GM23338 (cell line): Measurements from ENCODE around the gene CADPS2. TPM values are rescaled to one million over a fixed set of nuclear protein-coding genes. Genes with fewer than 3 reads are reported as not detected.
A peak's percentile ranks its signal among the peaks of the same experiment; 100 is the strongest.

Experiments used
- ATAC-seq: fragments of 200-7000 bp; cut with Tn5 transposase; 3 replicates; pipeline ENCODE4 v1.9.1; 2020
- DNase-seq: peaks from one replicate; pipeline ENCODE4 v3.0.0-alpha.2; 2015; ENCODE audit warnings: low spot score
- H2AFZ ChIP-seq: fragments of 200-600 bp; sonication (generic); 2 replicates; pipeline ENCODE4 v1.8.0; 2016; ENCODE audit warnings: antibody characterized with exemption, mild to moderate bottlenecking, moderate library complexity
- H3F3A ChIP-seq: fragments of 200-600 bp; sonication (generic); replicated peaks from 2 replicates; pipeline ENCODE4 v1.8.0; 2017; ENCODE audit warnings: antibody characterized with exemption, mixed run types, low read depth
- H3K27ac ChIP-seq: fragments of 200-600 bp; sonication (generic); 2 replicates; pipeline ENCODE4 v1.6.1; 2016; ENCODE audit warnings: low read depth
- H3K27me3 ChIP-seq: fragments of 200-600 bp; sonication (generic); 2 replicates; pipeline ENCODE4 v1.8.0; 2016; ENCODE audit warnings: mild to moderate bottlenecking, mixed run types, moderate library complexity; ENCODE audit not compliant: insufficient read depth
- H3K36me3 ChIP-seq: fragments of 200-600 bp; sonication (generic); 2 replicates; pipeline ENCODE4 v1.8.0; 2016; ENCODE audit warnings: mild to moderate bottlenecking; ENCODE audit not compliant: insufficient read depth
- H3K4me1 ChIP-seq: fragments of 200-600 bp; sonication (generic); 2 replicates; pipeline ENCODE4 v1.8.0; 2016; ENCODE audit warnings: mild to moderate bottlenecking, moderate library complexity; ENCODE audit not compliant: insufficient read depth
- H3K4me2 ChIP-seq: fragments of 200-600 bp; sonication (generic); 2 replicates; pipeline ENCODE4 v1.7.1; 2017; ENCODE audit warnings: mixed run types
- H3K4me3 ChIP-seq: fragments of 200-600 bp; sonication (generic); 2 replicates; pipeline ENCODE4 v1.6.1; 2016; ENCODE audit warnings: mixed run types
- H3K79me2 ChIP-seq: fragments of 200-600 bp; sonication (generic); replicated peaks from 2 replicates; pipeline ENCODE4 v1.8.0; 2017; ENCODE audit warnings: mild to moderate bottlenecking; ENCODE audit not compliant: insufficient read depth
- H3K9me2 ChIP-seq: fragments of 200-600 bp; sonication (generic); 2 replicates; pipeline ENCODE4 v1.8.0; 2017; ENCODE audit not compliant: insufficient read depth
- H4K20me1 ChIP-seq: fragments of 200-600 bp; sonication (generic); replicated peaks from 2 replicates; pipeline ENCODE4 v1.8.0; 2017; ENCODE audit warnings: mild to moderate bottlenecking; ENCODE audit not compliant: insufficient read depth
- H3K27ac Mint-ChIP-seq: 2 replicates; pipeline ENCODE4 v1.8.0; 2020; ENCODE audit warnings: inconsistent platforms, mild to moderate bottlenecking, moderate library complexity, mixed read lengths
- H3K27me3 Mint-ChIP-seq: 3 replicates; pipeline ENCODE4 v1.8.0; 2022; ENCODE audit warnings: low read depth, mild to moderate bottlenecking, moderate library complexity, mixed read lengths, inconsistent platforms; ENCODE audit not compliant: insufficient read depth, poor library complexity
- H3K36me3 Mint-ChIP-seq: 3 replicates; pipeline ENCODE4 v1.8.0; 2021; ENCODE audit warnings: low read depth, mild to moderate bottlenecking, inconsistent platforms, moderate library complexity, mixed read lengths
- H3K4me1 Mint-ChIP-seq: 3 replicates; pipeline ENCODE4 v1.8.0; 2020; ENCODE audit warnings: mild to moderate bottlenecking, inconsistent platforms, mixed read lengths
- H3K4me3 Mint-ChIP-seq: 3 replicates; pipeline ENCODE4 v1.8.0; 2021; ENCODE audit warnings: moderate library complexity, mild to moderate bottlenecking, inconsistent platforms, mixed read lengths
- H3K9me3 Mint-ChIP-seq: 3 replicates; pipeline ENCODE4 v1.8.0; 2020; ENCODE audit warnings: moderate library complexity, mild to moderate bottlenecking, inconsistent platforms, mixed read lengths
- CREB1 ChIP-seq: fragments of 250-450 bp; sonication (Bioruptor Pico); IDR thresholded peaks from 2 replicates; pipeline ENCODE4 v1.5.0; 2020; ENCODE audit warnings: low read depth, mild to moderate bottlenecking, moderate library complexity
- CTCF ChIP-seq, 2 experiments: fragments of 200-600 bp in 1 of 2; sonication (generic) in 1 of 2; conservative IDR thresholded peaks; 2 replicates each; pipeline versions ENCODE4 v1.5.1 to v1.6.1; 2016 to 2017; ENCODE audit warnings: antibody characterized with exemption in 2 of 2, low read depth in 2 of 2, mild to moderate bottlenecking in 2 of 2, moderate library complexity in 1 of 2
- ETS1 ChIP-seq: IDR thresholded peaks from 2 replicates; pipeline ENCODE4 v1.6.1; 2016; ENCODE audit warnings: antibody characterized with exemption
- EZH2phosphoT487 ChIP-seq: fragments of 200-600 bp; sonication (generic); IDR thresholded peaks from one replicate; pipeline ENCODE4 v1.8.1; 2018; ENCODE audit warnings: antibody characterized with exemption; ENCODE audit not compliant: unreplicated experiment
- JUNB ChIP-seq: IDR thresholded peaks from one replicate; pipeline ENCODE4 v1.6.1; 2016; ENCODE audit warnings: antibody characterized with exemption; ENCODE audit not compliant: unreplicated experiment
- NANOG ChIP-seq: IDR thresholded peaks from 2 replicates; pipeline ENCODE4 v1.6.1; 2016; ENCODE audit warnings: antibody characterized with exemption, borderline replicate concordance
- POLR2AphosphoS5 ChIP-seq: IDR thresholded peaks from 2 replicates; pipeline ENCODE4 v1.6.1; 2016; ENCODE audit warnings: antibody characterized with exemption, low read depth
- STAT1 ChIP-seq: IDR thresholded peaks from one replicate; pipeline ENCODE4 v1.6.1; 2016; ENCODE audit warnings: antibody characterized with exemption; ENCODE audit not compliant: unreplicated experiment
- ZNF114 ChIP-seq: fragments of 250-450 bp; sonication (Bioruptor Pico); IDR thresholded peaks from 2 replicates; pipeline ENCODE4 v1.5.0; 2020; ENCODE audit warnings: mild to moderate bottlenecking, moderate library complexity
- ZNF331 ChIP-seq: fragments of 250-450 bp; sonication (Bioruptor Pico); IDR thresholded peaks from 2 replicates; pipeline ENCODE4 v1.5.0; 2020; ENCODE audit warnings: low read depth, mild to moderate bottlenecking, moderate library complexity
- ZNF462 ChIP-seq: fragments of 250-450 bp; sonication (Bioruptor Pico); IDR thresholded peaks from 2 replicates; pipeline ENCODE4 v1.5.0; 2020; ENCODE audit warnings: mild to moderate bottlenecking, moderate library complexity
- polyA plus RNA-seq: library from polyadenylated mRNA; unstranded; fragments of >200 nt; fragmentation: Nextera tagmentation; extraction: Ambion mirVana; gene quantifications from 2 replicates; pipeline ENCODE4 v1.2.1, GENCODE V29; 2016
- total RNA-seq: library from RNA; depleted of rRNA; stranded (reverse); fragments of >200 nt; shearing (Covaris generic); gene quantifications from 2 replicates; pipeline ENCODE4 v1.2.3, GENCODE V29; 2014

The CADPS2 gene
- total and polyA plus RNA-seq, 2 experiments from 2014 or later, result 16.3 to 36.9 TPM

- no peak overlapping the region for H3K27ac ChIP-seq
- peaks cover 100% of the 10 kb centered on the region for H3K27me3 ChIP-seq
- peak overlapping the region; percentile 69 for H3K4me3 ChIP-seq
- DNase-seq, result no peak
- Mint-ChIP-seq H3K36me3 (no peaks in the 10 kb centered on the region), H3K9me3 (no peaks in the 10 kb centered on the region), H3K27me3 (peaks cover 85% of the 10 kb centered on the region), H3K4me3 (peak overlapping the region; percentile 77), H3K27ac (no peak overlapping the region), H3K4me1 (peaks cover 45% of the 10 kb centered on the region)
- H2AFZ ChIP-seq, result no peak overlapping the region
- no peaks in the 10 kb centered on the region for H3K79me2 ChIP-seq
- H4K20me1 ChIP-seq, result no peaks in the 10 kb centered on the region
- H3F3A ChIP-seq, result peaks cover 18% of the 10 kb centered on the region; the same call in 1 of the 2 replicates
- H3K9me2 ChIP-seq, result no peaks in the 10 kb centered on the region
- TF ChIP-seq EZH2phosphoT487 (no peak), ETS1 (no peak), POLR2AphosphoS5 (no peak), STAT1 (no peak), CTCF (conservative IDR thresholded peaks at IDR 0.05; ENCODE audit: low read depth in 2 of 2) (no peak), ZNF462 (CRISPR knock-in tag) (no peak), ZNF331 (CRISPR knock-in tag) (no peak), ZNF114 (CRISPR knock-in tag) (no peak), NANOG (no peak), JUNB (no peak), CREB1 (CRISPR knock-in tag) (no peak)
- H3K4me1 ChIP-seq, result peaks cover 69% of the 10 kb centered on the region
- H3K36me3 ChIP-seq, result no peaks in the 10 kb centered on the region
- peak overlapping the region; percentile 95 for H3K4me2 ChIP-seq
- no peak for ATAC-seq
Observed at GRCh38 chr7:122309421-122309820, 576.8 kb downstream of the CADPS2 start.
